H9 (cell line): Measurements from ENCODE around the gene SH2D1B. TPM values are rescaled to one million over a fixed set of nuclear protein-coding genes. Genes with fewer than 3 reads are reported as not detected.

ENCODE experiments used
- DNase-seq: peaks from one replicate; pipeline ENCODE4 v3.0.0-alpha.2; 2017
- H2AFZ ChIP-seq: one replicate; pipeline ENCODE4 v1.6.1; 2013; ENCODE audit warnings: mild to moderate bottlenecking, low read length, control low read depth, moderate library complexity
- H2AK5ac ChIP-seq: 2 replicates; pipeline ENCODE4 v1.6.1; 2013; ENCODE audit warnings: low read length, control low read depth, mixed read lengths; ENCODE audit not compliant: insufficient read length
- H2BK120ac ChIP-seq: one replicate; pipeline ENCODE4 v1.6.1; 2013; ENCODE audit warnings: low read depth, mild to moderate bottlenecking, low read length, control low read depth, inconsistent platforms; ENCODE audit not compliant: poor library complexity, severe bottlenecking
- H2BK12ac ChIP-seq: 2 replicates; pipeline ENCODE4 v1.6.1; 2013; ENCODE audit warnings: low read length, control low read depth, mixed read lengths, low read depth; ENCODE audit not compliant: insufficient read length
- H2BK15ac ChIP-seq: 2 replicates; pipeline ENCODE4 v1.6.1; 2013; ENCODE audit warnings: low read depth, low read length, control low read depth
- H2BK20ac ChIP-seq: one replicate; pipeline ENCODE4 v1.6.1; 2013; ENCODE audit warnings: low read depth, mild to moderate bottlenecking, low read length, control low read depth, inconsistent platforms; ENCODE audit not compliant: poor library complexity, severe bottlenecking
- H2BK5ac ChIP-seq: 2 replicates; pipeline ENCODE4 v1.6.1; 2013; ENCODE audit warnings: low read length, control low read depth, mixed read lengths; ENCODE audit not compliant: insufficient read length
- H3K14ac ChIP-seq: 2 replicates; pipeline ENCODE4 v1.6.1; 2013; ENCODE audit warnings: low read length, control low read depth; ENCODE audit not compliant: insufficient read depth
- H3K18ac ChIP-seq: 2 replicates; pipeline ENCODE4 v1.6.1; 2013; ENCODE audit warnings: low read depth, mild to moderate bottlenecking, mixed read lengths, low read length, control low read depth; ENCODE audit not compliant: insufficient read length
- H3K23ac ChIP-seq: 2 replicates; pipeline ENCODE4 v1.6.1; 2013; ENCODE audit warnings: low read length, control low read depth, mixed read lengths, low read depth; ENCODE audit not compliant: insufficient read length
- H3K23me2 ChIP-seq: 2 replicates; pipeline ENCODE4 v1.6.1; 2013; ENCODE audit warnings: low read depth, mild to moderate bottlenecking, mixed read lengths, low read length, control low read depth; ENCODE audit not compliant: insufficient read length, poor library complexity, severe bottlenecking
- H3K27ac ChIP-seq: 2 replicates; pipeline ENCODE4 v1.5.1; 2013; ENCODE audit warnings: low read length, control low read depth, mixed read lengths, low read depth; ENCODE audit not compliant: insufficient read length
- H3K27me3 ChIP-seq: 2 replicates; pipeline ENCODE4 v1.6.1; 2013; ENCODE audit warnings: low read length, control low read depth, inconsistent platforms; ENCODE audit not compliant: insufficient read depth
- H3K4ac ChIP-seq: 2 replicates; pipeline ENCODE4 v1.6.1; 2013; ENCODE audit warnings: low read depth, mild to moderate bottlenecking, control low read depth, inconsistent platforms, low read length, moderate library complexity
- H3K4me1 ChIP-seq: 2 replicates; pipeline ENCODE4 v1.6.1; 2013; ENCODE audit warnings: low read length, control low read depth, inconsistent platforms; ENCODE audit not compliant: insufficient read depth
- H3K4me2 ChIP-seq: 2 replicates; pipeline ENCODE4 v1.6.1; 2013; ENCODE audit warnings: low read length, control low read depth, mixed read lengths; ENCODE audit not compliant: insufficient read length, insufficient read depth
- H3K56ac ChIP-seq: 2 replicates; pipeline ENCODE4 v1.6.1; 2013; ENCODE audit warnings: low read depth, mild to moderate bottlenecking, mixed read lengths, low read length, control low read depth; ENCODE audit not compliant: insufficient read length
- H3K79me1 ChIP-seq: 2 replicates; pipeline ENCODE4 v1.6.1; 2013; ENCODE audit warnings: low read depth, mild to moderate bottlenecking, moderate library complexity, low read length, control low read depth, inconsistent platforms; ENCODE audit not compliant: insufficient read depth, poor library complexity, severe bottlenecking
- H3K79me2 ChIP-seq: 2 replicates; pipeline ENCODE4 v1.6.1; 2013; ENCODE audit warnings: low read length, control low read depth, inconsistent platforms; ENCODE audit not compliant: insufficient read depth
- H3K9ac ChIP-seq: 2 replicates; pipeline ENCODE4 v1.6.1; 2013; ENCODE audit warnings: low read length, control low read depth, mixed read lengths; ENCODE audit not compliant: insufficient read length; ENCODE audit errors: extremely low read depth
- H3K9me3 ChIP-seq: one replicate; pipeline ENCODE4 v1.6.1; 2013; ENCODE audit warnings: low read depth, low read length, inconsistent platforms; ENCODE audit not compliant: control insufficient read depth
- H3T11ph ChIP-seq: one replicate; pipeline ENCODE4 v1.6.1; 2013; ENCODE audit warnings: mild to moderate bottlenecking, low read length, control low read depth, inconsistent platforms
- H4K20me1 ChIP-seq: one replicate; pipeline ENCODE4 v1.6.1; 2013; ENCODE audit not compliant: control insufficient read depth, insufficient read length, insufficient read depth
- H4K5ac ChIP-seq: 2 replicates; pipeline ENCODE4 v1.6.1; 2013; ENCODE audit warnings: low read depth, mild to moderate bottlenecking, mixed read lengths, low read length, control low read depth; ENCODE audit not compliant: insufficient read length
- H4K8ac ChIP-seq: replicated peaks from 2 replicates; pipeline ENCODE4 v1.6.1; 2013; ENCODE audit warnings: low read length, control low read depth, mixed read lengths, low read depth; ENCODE audit not compliant: insufficient read length
- H4K91ac ChIP-seq: 2 replicates; pipeline ENCODE4 v1.6.1; 2013; ENCODE audit warnings: low read depth, mild to moderate bottlenecking, moderate library complexity, mixed read lengths, low read length, control low read depth; ENCODE audit not compliant: insufficient read length
- H3K27ac Mint-ChIP-seq, 3 experiments: 2 replicates in 2 of 3; 3 replicates in 1 of 3; pipeline ENCODE4 v1.8.0; 2020 to 2021; ENCODE audit warnings: mixed read lengths in 3 of 3, mild to moderate bottlenecking in 1 of 3, moderate library complexity in 1 of 3
- H3K27me3 Mint-ChIP-seq: 2 replicates; pipeline ENCODE4 v1.8.0; 2021; ENCODE audit warnings: low read depth, mild to moderate bottlenecking, moderate library complexity, mixed read lengths
- H3K36me3 Mint-ChIP-seq, 3 experiments: 2 replicates in 2 of 3; 3 replicates in 1 of 3; pipeline ENCODE4 v1.8.0; 2020 to 2021; ENCODE audit warnings: low read depth in 3 of 3, mixed read lengths in 3 of 3; ENCODE audit not compliant: insufficient read depth in 1 of 3
- H3K4me1 Mint-ChIP-seq, 2 experiments: 2 replicates each; pipeline ENCODE4 v1.8.0; 2020; ENCODE audit warnings: mixed read lengths in 2 of 2
- H3K4me3 Mint-ChIP-seq, 2 experiments: 2 replicates in 1 of 2; 3 replicates in 1 of 2; pipeline ENCODE4 v1.8.0; 2020 to 2021; ENCODE audit warnings: mild to moderate bottlenecking in 2 of 2, mixed read lengths in 2 of 2, moderate library complexity in 1 of 2
- H3K9me3 Mint-ChIP-seq, 2 experiments: 2 replicates in 1 of 2; 3 replicates in 1 of 2; pipeline ENCODE4 v1.8.0; 2020; ENCODE audit warnings: mild to moderate bottlenecking in 2 of 2, mixed read lengths in 2 of 2, moderate library complexity in 1 of 2
- WGBS: extraction: QIAGEN DNeasy Blood & Tissue Kit; methylation state at CpG from one replicate; pipeline ENCODE4 v1.1.7; 2013; ENCODE audit warnings: missing lambda C conversion rate, low lambda C conversion rate, mixed read lengths; ENCODE audit not compliant: insufficient read length; ENCODE audit errors: extremely low coverage; 5-methylcytosine and 5-hydroxymethylcytosine counted together
- total RNA-seq: library from RNA; stranded (reverse); gene quantifications from 2 replicates; pipeline ENCODE4 v1.2.1, GENCODE V29; 2021
- TF ChIP-seq, protein P1 (sequence below): fragments of 200-600 bp; sonication (generic); conservative IDR thresholded peaks from 3 replicates; pipeline ENCODE4 v1.8.0; 2021; ENCODE audit warnings: antibody characterized with exemption, mild to moderate bottlenecking

SH2D1B gene
- total RNA-seq, 1 experiment from 2014 or later: not detected

DNA sequence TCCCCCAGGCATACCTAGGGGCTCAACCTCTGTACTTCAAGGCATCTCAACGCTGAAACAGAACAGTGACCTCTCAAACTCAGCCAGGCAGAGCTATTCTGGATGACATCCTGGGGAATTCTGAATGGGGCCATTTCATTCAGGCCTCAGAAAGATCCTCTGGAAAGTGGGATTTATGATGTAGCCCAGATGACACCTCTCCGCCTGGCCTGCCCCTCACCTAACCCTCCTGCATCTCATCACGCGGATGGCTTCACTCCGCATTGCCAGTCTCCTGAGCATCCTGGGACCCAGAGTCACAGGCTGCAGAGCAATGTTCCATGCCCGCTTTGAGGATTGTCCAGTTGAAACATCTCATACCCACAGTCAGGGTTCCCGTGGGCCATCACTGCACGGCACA, 36.5 kb downstream of the SH2D1B start:
- Histone ChIP-seq H2BK20ac (no peak overlapping the region), H3K79me2 (no peaks in the 10 kb centered on the region), H3K9ac (no peak overlapping the region), H3K27ac (no peak overlapping the region), H4K5ac (no peak overlapping the region), H3K56ac (no peak overlapping the region), H2BK120ac (no peak overlapping the region), H3K4ac (no peak overlapping the region), H2BK15ac (no peak overlapping the region), H2AFZ (no peak overlapping the region), H2AK5ac (no peak overlapping the region), H2BK12ac (no peak overlapping the region), H3K14ac (no peak overlapping the region), H2BK5ac (no peak overlapping the region), H3K23me2 (no peaks in the 10 kb centered on the region), H3T11ph (no peak overlapping the region), H3K18ac (no peak overlapping the region), H4K20me1 (no peaks in the 10 kb centered on the region), H3K4me1 (no peaks in the 10 kb centered on the region), H3K4me2 (no peak overlapping the region), H3K27me3 (no peaks in the 10 kb centered on the region), H3K79me1 (no peaks in the 10 kb centered on the region), H4K8ac (no peak overlapping the region), H4K91ac (no peak overlapping the region), H3K9me3 (no peaks in the 10 kb centered on the region), H3K23ac (no peak overlapping the region)
- TF ChIP-seq, protein P1, sequence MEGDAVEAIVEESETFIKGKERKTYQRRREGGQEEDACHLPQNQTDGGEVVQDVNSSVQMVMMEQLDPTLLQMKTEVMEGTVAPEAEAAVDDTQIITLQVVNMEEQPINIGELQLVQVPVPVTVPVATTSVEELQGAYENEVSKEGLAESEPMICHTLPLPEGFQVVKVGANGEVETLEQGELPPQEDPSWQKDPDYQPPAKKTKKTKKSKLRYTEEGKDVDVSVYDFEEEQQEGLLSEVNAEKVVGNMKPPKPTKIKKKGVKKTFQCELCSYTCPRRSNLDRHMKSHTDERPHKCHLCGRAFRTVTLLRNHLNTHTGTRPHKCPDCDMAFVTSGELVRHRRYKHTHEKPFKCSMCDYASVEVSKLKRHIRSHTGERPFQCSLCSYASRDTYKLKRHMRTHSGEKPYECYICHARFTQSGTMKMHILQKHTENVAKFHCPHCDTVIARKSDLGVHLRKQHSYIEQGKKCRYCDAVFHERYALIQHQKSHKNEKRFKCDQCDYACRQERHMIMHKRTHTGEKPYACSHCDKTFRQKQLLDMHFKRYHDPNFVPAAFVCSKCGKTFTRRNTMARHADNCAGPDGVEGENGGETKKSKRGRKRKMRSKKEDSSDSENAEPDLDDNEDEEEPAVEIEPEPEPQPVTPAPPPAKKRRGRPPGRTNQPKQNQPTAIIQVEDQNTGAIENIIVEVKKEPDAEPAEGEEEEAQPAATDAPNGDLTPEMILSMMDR: no peak
- Mint-ChIP-seq H3K4me3 (no peak overlapping the region), H3K27me3 (no peaks in the 10 kb centered on the region), H3K9me3 (no peaks in the 10 kb centered on the region), H3K36me3 (peaks cover 0 to 8% (median 2%) of the 10 kb centered on the region in 3 experiments; a peak in 3 of 7 replicates), H3K27ac (peak overlapping the region in 1 of 3 experiments; percentile 15; a peak in 1 of 7 replicates), H3K4me1 (no peaks in the 10 kb centered on the region)
- DNase-seq: no peak
- no CpG with 5 or more reads among the region's 8 CpGs for WGBS
